Activated CD4-positive, alpha-beta memory T cell treated with anti-CD3 and anti-CD28 coated beads, Interleukin-2, amount 10 ng/mL, durations not matched to agents 7 days and 5 days (primary cell): ENCODE data around the gene PLAC8. TPM values are rescaled to one million over a fixed set of nuclear protein-coding genes. Genes with fewer than 3 reads are reported as not detected.
"Not testable (repeated sequence)": the region's sequence is repeated elsewhere in the genome, so short reads cannot be mapped to it uniquely, and the experiment has no call there.

Source experiments
- CTCF ChIA-PET: fragments of 350-600 bp; sonication (Branson Sonifier 250); formaldehyde crosslinking; loops from one replicate; lab custom pipeline; 2021; ENCODE audit warnings: antibody characterized with exemption, inconsistent platforms; lab: Charles Lee
- POLR2A ChIA-PET: fragments of 350-600 bp; sonication (Branson Sonifier 250); formaldehyde crosslinking; loops from one replicate; lab custom pipeline; 2021; ENCODE audit warnings: antibody characterized with exemption; lab: Charles Lee
- DNase-seq: peaks from one replicate; pipeline ENCODE4 v3.0.0-alpha.2; 2020
- H3K27ac Mint-ChIP-seq: one replicate; pipeline ENCODE4 v1.8.0; 2021; ENCODE audit warnings: mild to moderate bottlenecking, mixed read lengths
- H3K27me3 Mint-ChIP-seq: one replicate; pipeline ENCODE4 v1.8.0; 2021; ENCODE audit warnings: mixed read lengths
- H3K36me3 Mint-ChIP-seq: one replicate; pipeline ENCODE4 v1.8.0; 2021; ENCODE audit warnings: low read depth, mixed read lengths
- H3K4me1 Mint-ChIP-seq: one replicate; pipeline ENCODE4 v1.8.0; 2021; ENCODE audit warnings: mixed read lengths
- H3K4me3 Mint-ChIP-seq: one replicate; pipeline ENCODE4 v1.8.0; 2021; ENCODE audit warnings: mild to moderate bottlenecking, mixed read lengths
- H3K9me3 Mint-ChIP-seq: one replicate; pipeline ENCODE4 v1.8.0; 2021; ENCODE audit warnings: mixed read lengths
- total RNA-seq, 2 experiments: library from RNA; stranded (reverse); gene quantifications; one replicate each; pipeline ENCODE4 v1.2.3, GENCODE V29; 2021

PLAC8 gene
- total RNA-seq, 2 experiments from 2014 or later = 182 to 183 TPM

- Mint-ChIP-seq H3K27ac (peak overlapping the region; percentile 78), H3K36me3 (peaks cover 32% of the 10 kb centered on the region), H3K4me3 (peak overlapping the region; percentile 16), H3K27me3 (no peaks in the 10 kb centered on the region), H3K9me3 (no peaks in the 10 kb centered on the region), H3K4me1 (peaks cover 31% of the 10 kb centered on the region)
- POLR2A ChIA-PET = interaction anchor here (0.8 to 4.1 kb wide), 16 partner anchors 9 to 371 kb away, joined by 3 to 32 read pairs (median 4); partner anchors contain the start of genes COPS4, COQ2, HELQ and MRPS18C
- DNase-seq = peak; percentile 78
- CTCF ChIA-PET = interaction anchor here (0.7 to 5.0 kb wide), 20 partner anchors 8 to 200 kb away, joined by 3 to 44 read pairs (median 5); partner anchors contain the start of genes COPS4, COQ2 and PLAC8
These were observed 30.5 kb downstream of the PLAC8 start for GRCh38 chr4:83083925-83084475.

- ChIA-PET CTCF (interaction anchor here (1.2 to 5.0 kb wide), 8 partner anchors 8 to 202 kb away, joined by 3 to 44 read pairs (median 14); partner anchors contain the start of gene COQ2), POLR2A (interaction anchor here (1.3 to 4.1 kb wide), 6 partner anchors 8 to 168 kb away, joined by 5 to 32 read pairs (median 16); partner anchors contain the start of genes COPS4 and PLAC8)
- Mint-ChIP-seq H3K27ac (no peak overlapping the region), H3K4me1 (peaks cover 34% of the 10 kb centered on the region), H3K9me3 (no peaks in the 10 kb centered on the region), H3K4me3 (no peak overlapping the region), H3K36me3 (peaks cover 23% of the 10 kb centered on the region), H3K27me3 (no peaks in the 10 kb centered on the region)
- DNase-seq = no peak
These were observed 31.8 kb downstream of the PLAC8 start for GRCh38 chr4:83082777-83083176.

- no peak overlapping the region for H3K4me3 Mint-ChIP-seq
- no peaks in the 10 kb centered on the region for H3K9me3 Mint-ChIP-seq
- peaks cover 38% of the 10 kb centered on the region for H3K4me1 Mint-ChIP-seq
- CTCF ChIA-PET = interaction anchor here (1.0 to 5.0 kb wide), 4 partner anchors 29 to 204 kb away, joined by 3 to 44 read pairs (median 4); partner anchors contain the start of gene COQ2
- H3K36me3 Mint-ChIP-seq = peaks cover 28% of the 10 kb centered on the region
- no peak for DNase-seq
- no peak overlapping the region for H3K27ac Mint-ChIP-seq
- POLR2A ChIA-PET = no interaction called here
- peaks cover 1% of the 10 kb centered on the region for H3K27me3 Mint-ChIP-seq
These were observed 34.0 kb downstream of the PLAC8 start for GRCh38 chr4:83080561-83080960.

- H3K27ac Mint-ChIP-seq = no peak overlapping the region
- POLR2A ChIA-PET = interaction anchor here (1.0 to 2.7 kb wide), 5 partner anchors 8 to 205 kb away, joined by 4 to 15 read pairs (median 6); no protein-coding TSS in a partner anchor
- peaks cover 22% of the 10 kb centered on the region for H3K4me1 Mint-ChIP-seq
- no peaks in the 10 kb centered on the region for H3K9me3 Mint-ChIP-seq
- peaks cover 1% of the 10 kb centered on the region for H3K27me3 Mint-ChIP-seq
- no peak for DNase-seq
- no peak overlapping the region for H3K4me3 Mint-ChIP-seq
- peaks cover 36% of the 10 kb centered on the region for H3K36me3 Mint-ChIP-seq
- CTCF ChIA-PET = interaction anchor here (0.6 to 5.2 kb wide), 18 partner anchors 8 to 207 kb away, joined by 3 to 60 read pairs (median 13); partner anchors contain the start of genes COQ2 and PLAC8
These were observed 39.0 kb downstream of the PLAC8 start for GRCh38 chr4:83075311-83076095.

GRCh38 chr4:83074783-83075182 lies 39.7 kb downstream of the PLAC8 start:
- not testable (repeated sequence) for H3K27ac Mint-ChIP-seq, H3K9me3 Mint-ChIP-seq, H3K4me3 Mint-ChIP-seq, H3K27me3 Mint-ChIP-seq
- ChIA-PET POLR2A (interaction anchor here (0.7 to 2.7 kb wide), 9 partner anchors 9 to 206 kb away, joined by 3 to 15 read pairs (median 4); no protein-coding TSS in a partner anchor), CTCF (interaction anchor here (0.7 to 5.2 kb wide), 26 partner anchors 9 to 604 kb away, joined by 3 to 60 read pairs (median 5); partner anchors contain the start of genes COPS4, COQ2 and PLAC8)
- H3K4me1 Mint-ChIP-seq = peaks cover 22% of the 10 kb centered on the region
- H3K36me3 Mint-ChIP-seq = peaks cover 43% of the 10 kb centered on the region
- DNase-seq = peak; percentile 38

- Mint-ChIP-seq H3K4me1 (peaks cover 22% of the 10 kb centered on the region), H3K4me3 (peak overlapping the region; percentile 19), H3K36me3 (peaks cover 46% of the 10 kb centered on the region), H3K9me3 (no peaks in the 10 kb centered on the region), H3K27me3 (peaks cover 1% of the 10 kb centered on the region), H3K27ac (peak overlapping the region; percentile 17)
- DNase-seq = peak; percentile 58
- POLR2A ChIA-PET = interaction anchor here (0.6 to 2.7 kb wide), 12 partner anchors 10 to 573 kb away, joined by 3 to 15 read pairs (median 4); no protein-coding TSS in a partner anchor
- CTCF ChIA-PET = interaction anchor here (0.6 to 5.2 kb wide), 30 partner anchors 10 to 1244 kb away, joined by 3 to 60 read pairs (median 4); partner anchors contain the start of genes COPS4, COQ2 and PLAC8
These were observed 40.3 kb downstream of the PLAC8 start for GRCh38 chr4:83074086-83074704.

- peaks cover 14% of the 10 kb centered on the region for H3K4me1 Mint-ChIP-seq
- no peaks in the 10 kb centered on the region for H3K9me3 Mint-ChIP-seq
- DNase-seq = no peak
- ChIA-PET POLR2A (interaction anchor here (1.4 to 1.8 kb wide), 2 partner anchors 147 to 213 kb away, joined by 5 read pairs; partner anchors contain the start of gene COQ2), CTCF (interaction anchor here (1.3 to 1.9 kb wide), 5 partner anchors 13 to 209 kb away, joined by 3 to 11 read pairs (median 5); no protein-coding TSS in a partner anchor)
- H3K4me3 Mint-ChIP-seq = no peak overlapping the region
- H3K36me3 Mint-ChIP-seq = peaks cover 53% of the 10 kb centered on the region
- no peak overlapping the region for H3K27ac Mint-ChIP-seq
- peaks cover 1% of the 10 kb centered on the region for H3K27me3 Mint-ChIP-seq
These were observed 43.4 kb downstream of the PLAC8 start for GRCh38 chr4:83071116-83071515.

DNA sequence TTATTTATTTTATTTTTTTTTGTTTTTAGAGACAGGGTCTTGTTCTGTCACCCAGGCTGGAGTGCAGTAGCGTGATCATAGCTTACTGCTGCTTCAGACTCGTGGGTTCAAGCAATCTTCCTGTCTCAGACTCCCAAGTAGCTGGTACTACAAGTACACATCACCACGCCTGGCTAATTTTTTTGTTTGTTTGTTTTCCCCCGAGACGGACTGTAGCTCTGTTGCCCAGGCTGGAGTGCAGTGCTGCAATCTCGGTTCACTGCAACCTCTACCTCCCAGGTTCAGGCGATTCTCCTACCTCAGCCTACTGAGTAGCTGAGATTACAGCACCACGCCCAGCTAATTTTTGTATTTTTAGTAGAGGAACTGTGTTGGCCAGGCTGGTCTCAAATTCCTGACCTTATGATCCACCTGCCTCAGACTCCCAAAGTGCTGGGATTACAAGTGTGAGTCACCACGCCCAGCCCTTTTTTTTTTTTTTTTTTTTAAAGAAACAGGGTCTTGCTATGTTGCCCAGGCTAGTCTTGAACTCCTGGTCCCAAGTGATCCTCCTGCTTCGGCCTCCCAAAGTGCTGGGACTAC lies 47.4 kb downstream of the PLAC8 start:
- CTCF ChIA-PET = interaction anchor here (0.8 to 1.5 kb wide), 3 partner anchors 22 to 214 kb away, joined by 3 to 5 read pairs (median 4); no protein-coding TSS in a partner anchor
- H3K27me3 Mint-ChIP-seq = no peaks in the 10 kb centered on the region
- no peak overlapping the region for H3K4me3 Mint-ChIP-seq
- H3K9me3 Mint-ChIP-seq = no peaks in the 10 kb centered on the region
- peaks cover 5% of the 10 kb centered on the region for H3K4me1 Mint-ChIP-seq
- no peak overlapping the region for H3K27ac Mint-ChIP-seq
- POLR2A ChIA-PET = no interaction called here
- DNase-seq = no peak
- peaks cover 49% of the 10 kb centered on the region for H3K36me3 Mint-ChIP-seq

DNA sequence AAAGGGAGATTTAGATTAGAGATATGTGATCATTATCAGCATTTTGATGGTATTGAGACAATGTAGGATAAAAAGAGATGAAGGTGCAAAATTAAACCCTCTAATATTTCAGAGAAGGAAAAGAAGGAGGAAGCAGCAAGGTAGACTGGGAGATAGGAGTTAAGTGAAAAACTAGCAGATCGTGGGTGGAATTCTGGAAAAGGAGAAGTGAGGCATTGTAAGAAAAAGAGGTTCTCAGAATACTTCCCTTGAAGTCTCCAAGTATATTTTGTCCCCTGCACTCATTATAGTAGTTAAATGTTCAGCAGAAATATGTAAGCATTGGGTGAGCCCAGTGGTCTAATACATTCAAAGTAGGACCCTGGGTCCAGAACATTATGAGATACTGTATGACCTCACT lies 49.3 kb downstream of the PLAC8 start:
- H3K4me1 Mint-ChIP-seq = peaks cover 1% of the 10 kb centered on the region
- peaks cover 44% of the 10 kb centered on the region for H3K36me3 Mint-ChIP-seq
- H3K4me3 Mint-ChIP-seq = no peak overlapping the region
- H3K27ac Mint-ChIP-seq = no peak overlapping the region
- H3K9me3 Mint-ChIP-seq = no peaks in the 10 kb centered on the region
- H3K27me3 Mint-ChIP-seq = no peaks in the 10 kb centered on the region
- POLR2A ChIA-PET = no interaction called here
- DNase-seq = no peak
- CTCF ChIA-PET = interaction anchor here (0.6 kb wide), 1 partner anchor 298 kb away, joined by 3 read pairs; no protein-coding TSS in a partner anchor

- CTCF ChIA-PET = interaction anchor here (1.8 kb wide), 1 partner anchor 12 kb away, joined by 5 read pairs; no protein-coding TSS in a partner anchor
- POLR2A ChIA-PET = no interaction called here
- H3K9me3 Mint-ChIP-seq = no peaks in the 10 kb centered on the region
These were observed 51.8 kb downstream of the PLAC8 start for GRCh38 chr4:83062739-83063138.

GRCh38 chr4:83054928-83055327 lies 59.6 kb downstream of the PLAC8 start:
- Mint-ChIP-seq H3K4me1 (no peaks in the 10 kb centered on the region), H3K36me3 (peaks cover 35% of the 10 kb centered on the region), H3K9me3 (no peaks in the 10 kb centered on the region), H3K27ac (no peak overlapping the region), H3K27me3 (no peaks in the 10 kb centered on the region), H3K4me3 (no peak overlapping the region)
- DNase-seq = no peak
- ChIA-PET POLR2A (interaction anchor here (0.6 kb wide), 1 partner anchor 227 kb away, joined by 4 read pairs; no protein-coding TSS in a partner anchor), CTCF (interaction anchor here (0.7 to 6.7 kb wide), 9 partner anchors 10 to 402 kb away, joined by 3 to 25 read pairs (median 6); partner anchors contain the start of genes COPS4 and COQ2)

More at GRCh38 chr4:83062739-83063138, 51.8 kb downstream of the PLAC8 start:
- no peaks in the 10 kb centered on the region for H3K27me3 Mint-ChIP-seq
- no peak overlapping the region for H3K4me3 Mint-ChIP-seq
- no peak for DNase-seq
- H3K27ac Mint-ChIP-seq = no peak overlapping the region
- H3K4me1 Mint-ChIP-seq = no peaks in the 10 kb centered on the region
- H3K36me3 Mint-ChIP-seq = peaks cover 32% of the 10 kb centered on the region
